Small intestine (tissue), 7 donors: Measurements from ENCODE around the gene GMDS. TPM values are rescaled to one million over a fixed set of nuclear protein-coding genes. Genes with fewer than 3 reads are reported as not detected.

ENCODE experiments used
- DNase-seq, 2 donors: peaks; one replicate each; pipeline versions ENCODE4 v3.0.0 to v3.0.0-alpha.2; 2013
- FAIRE-seq: peaks from 2 replicates; lab custom pipeline; 2012; peaks lifted over from hg19 to GRCh38; lab: Jason Lieb, UNC
- H3K27ac ChIP-seq, 3 donors: one replicate each; pipeline ENCODE4 v1.5.1; 2013; ENCODE audit warnings: low read length in 2 of 3, mild to moderate bottlenecking in 2 of 3, control low read depth in 1 of 3, inconsistent platforms in 1 of 3, low read depth in 1 of 3, moderate library complexity in 1 of 3
- H3K27me3 ChIP-seq, 3 donors: one replicate each; pipeline ENCODE4 v1.6.1; 2013; ENCODE audit warnings: low read length in 3 of 3, inconsistent platforms in 1 of 3; ENCODE audit not compliant: control insufficient read depth in 3 of 3, insufficient read depth in 3 of 3
- H3K36me3 ChIP-seq, 3 donors: one replicate each; pipeline ENCODE4 v1.6.1; 2013; ENCODE audit warnings: low read length in 3 of 3, inconsistent platforms in 1 of 3, low read depth in 1 of 3, mild to moderate bottlenecking in 1 of 3, moderate library complexity in 1 of 3; ENCODE audit not compliant: control insufficient read depth in 3 of 3, insufficient read depth in 2 of 3
- H3K4me1 ChIP-seq, 3 donors: one replicate each; pipeline ENCODE4 v1.6.1; 2013; ENCODE audit warnings: low read length in 2 of 3, inconsistent platforms in 1 of 3, low read depth in 1 of 3, mild to moderate bottlenecking in 1 of 3, moderate library complexity in 1 of 3; ENCODE audit not compliant: control insufficient read depth in 3 of 3, insufficient read depth in 2 of 3
- H3K4me3 ChIP-seq, 3 donors: one replicate each; pipeline ENCODE4 v1.5.1; 2013; ENCODE audit warnings: low read length in 3 of 3, control low read depth in 1 of 3, inconsistent platforms in 1 of 3, low read depth in 1 of 3, mild to moderate bottlenecking in 1 of 3, moderate library complexity in 1 of 3
- H3K9me3 ChIP-seq, 2 donors: one replicate each; pipeline ENCODE4 v1.6.1; 2013; ENCODE audit warnings: low read depth in 1 of 2, low read length in 1 of 2; ENCODE audit not compliant: control insufficient read depth in 2 of 2, insufficient read depth in 1 of 2
- WGBS, 3 donors: extraction: QIAGEN DNeasy Blood & Tissue Kit; methylation state at CpG; one replicate each; pipeline ENCODE4 v1.1.7; 2013; 5-methylcytosine and 5-hydroxymethylcytosine counted together
- polyA plus RNA-seq, 4 donors: library from polyadenylated mRNA; stranded (reverse) in 3 of 4; unstranded in 1 of 4; fragments of 200-250 nt in 3 of 4; fragments of 120-200 nt in 1 of 4; gene quantifications; one replicate each; pipeline versions ENCODE4 v1.2.1 to v1.2.3, GENCODE V29; 2013
- donor health status: healthy with polysubstance abuse.
- donor health status: control.
- donor health status: control.
- donor health status: Bipolar disorder and iron deficiency.
- donor health status: healthy.

Gene GMDS
- polyA plus RNA-seq, 4 donors: 64.5 to 243 (median 200) TPM

DNA sequence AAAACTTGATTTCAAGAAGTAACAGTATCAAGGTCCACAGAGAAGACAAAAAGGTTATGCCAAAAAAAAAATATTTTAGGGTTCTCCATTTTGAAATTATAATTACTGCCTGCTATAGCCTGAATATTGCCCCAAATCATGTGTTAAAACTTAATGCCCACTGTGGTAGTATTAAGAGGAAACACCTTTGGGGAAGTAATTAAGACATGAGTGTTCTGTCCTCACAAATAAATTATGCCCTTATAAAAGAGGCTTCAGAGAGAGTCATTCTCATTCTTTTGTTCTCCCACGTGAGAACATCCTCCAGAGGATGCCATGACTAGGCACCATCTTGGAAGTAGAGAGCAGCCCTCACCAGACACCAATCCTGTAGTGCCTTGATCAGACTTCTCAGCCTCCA lies 66.2 kb downstream of the GMDS start:
- Histone ChIP-seq H3K27ac (no peak overlapping the region), H3K4me1 (no peaks in the 10 kb centered on the region), H3K36me3 (peaks cover 0 to 2% (median 0%) of the 10 kb centered on the region in 3 donors), H3K4me3 (no peak overlapping the region), H3K27me3 (no peaks in the 10 kb centered on the region), H3K9me3 (peaks cover 0 to 7% of the 10 kb centered on the region in 2 donors)
- FAIRE-seq (no peak), DNase-seq (no peak)
- WGBS, 3 donors: 65 to 96% (median 84%) methylated on average over 1 of the region's 1 CpG

GRCh38 chr6:2178125-2178524 lies 67.3 kb downstream of the GMDS start:
- Histone ChIP-seq H3K27me3 (no peaks in the 10 kb centered on the region), H3K4me1 (no peaks in the 10 kb centered on the region), H3K4me3 (no peak overlapping the region), H3K9me3 (peaks cover 0 to 7% of the 10 kb centered on the region in 2 donors), H3K27ac (no peak overlapping the region), H3K36me3 (peaks cover 0 to 2% (median 0%) of the 10 kb centered on the region in 3 donors)
- DNase-seq (no peak), FAIRE-seq (no peak)
- 97 to 99% (median 98%) methylated on average over 4 of the region's 4 CpGs for WGBS, 3 donors

GRCh38 chr6:2175825-2176224 lies 69.6 kb downstream of the GMDS start:
- no peaks in the 10 kb centered on the region for H3K27me3 ChIP-seq
- peaks cover 0 to 7% of the 10 kb centered on the region in 2 donors for H3K9me3 ChIP-seq
- peaks cover 0 to 2% (median 0%) of the 10 kb centered on the region in 3 donors for H3K36me3 ChIP-seq
- H3K4me1 ChIP-seq: no peaks in the 10 kb centered on the region
- H3K27ac ChIP-seq: no peak overlapping the region
- FAIRE-seq (no peak), DNase-seq (no peak)
- WGBS, 3 donors: 92 to 94% (median 93%) methylated on average over 2 of the region's 2 CpGs
- no peak overlapping the region for H3K4me3 ChIP-seq

DNA sequence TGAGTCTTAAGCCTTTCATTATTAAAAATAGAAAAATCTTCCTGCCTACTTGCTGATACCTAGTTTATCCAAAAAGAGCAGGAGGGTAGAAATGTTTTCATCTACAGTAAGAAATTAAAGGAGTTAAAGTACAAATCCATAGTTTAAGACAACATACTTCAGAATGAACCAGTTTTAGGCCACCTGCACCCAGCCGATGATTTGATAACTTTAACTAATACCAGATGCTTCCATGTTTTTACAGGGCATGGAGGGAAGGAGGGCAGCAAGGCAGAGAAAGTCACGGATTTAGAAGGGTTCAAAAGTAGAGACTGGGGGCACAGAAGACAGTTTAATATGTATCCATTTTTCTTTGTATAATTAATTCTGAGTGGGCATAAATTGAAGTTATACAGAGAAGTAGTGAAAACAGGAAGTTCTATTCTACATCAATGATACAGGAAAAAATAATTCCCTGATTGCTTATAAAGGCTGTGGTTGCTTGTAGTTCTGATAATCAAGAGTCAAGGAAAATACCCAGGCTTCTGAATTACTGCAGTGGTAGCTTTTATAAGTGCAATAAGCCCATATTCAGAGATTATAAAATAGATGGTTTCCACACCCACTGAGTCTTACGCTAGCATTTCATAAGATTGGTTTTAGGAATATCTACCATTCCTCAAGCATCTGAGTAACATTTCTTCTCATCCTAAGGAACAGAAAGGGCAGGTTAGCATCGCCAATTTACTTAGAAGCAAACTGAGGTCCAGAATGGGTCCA lies 72.0 kb downstream of the GMDS start:
- no peak for DNase-seq
- Histone ChIP-seq H3K4me3 (no peak overlapping the region), H3K9me3 (peaks cover 0 to 6% of the 10 kb centered on the region in 2 donors), H3K27ac (no peak overlapping the region), H3K27me3 (no peaks in the 10 kb centered on the region), H3K36me3 (peaks cover 0 to 1% (median 0%) of the 10 kb centered on the region in 3 donors), H3K4me1 (no peaks in the 10 kb centered on the region)
- no peak for FAIRE-seq
- 83 to 87% (median 86%) methylated on average over 4 of the region's 4 CpGs for WGBS, 3 donors

DNA sequence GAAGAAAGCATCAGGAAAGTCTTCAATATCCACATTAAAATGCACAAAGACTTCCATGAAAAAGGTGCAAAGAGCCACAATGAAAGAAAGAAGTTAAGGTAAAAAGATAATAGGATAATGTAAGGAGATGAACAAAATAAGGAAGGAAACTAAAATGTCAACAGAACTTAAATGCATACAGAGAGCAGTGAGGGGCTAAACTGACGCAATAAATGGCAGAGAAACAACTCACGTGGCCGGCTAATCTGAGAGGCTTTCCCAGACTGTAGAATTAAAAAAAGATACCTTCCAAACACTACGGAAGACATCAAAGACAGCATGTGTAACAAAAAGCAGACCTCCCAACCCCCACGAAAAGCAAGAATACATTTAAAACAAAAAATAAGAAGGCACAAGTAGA lies 73.7 kb downstream of the GMDS start:
- DNase-seq: no peak
- FAIRE-seq: no peak
- no peaks in the 10 kb centered on the region for H3K27me3 ChIP-seq
- H3K4me3 ChIP-seq: no peak overlapping the region
- no peaks in the 10 kb centered on the region for H3K36me3 ChIP-seq
- no peaks in the 10 kb centered on the region for H3K9me3 ChIP-seq
- 83 to 96% (median 92%) methylated on average over 5 of the region's 5 CpGs for WGBS, 3 donors
- no peaks in the 10 kb centered on the region for H3K4me1 ChIP-seq
- no peak overlapping the region for H3K27ac ChIP-seq

DNA sequence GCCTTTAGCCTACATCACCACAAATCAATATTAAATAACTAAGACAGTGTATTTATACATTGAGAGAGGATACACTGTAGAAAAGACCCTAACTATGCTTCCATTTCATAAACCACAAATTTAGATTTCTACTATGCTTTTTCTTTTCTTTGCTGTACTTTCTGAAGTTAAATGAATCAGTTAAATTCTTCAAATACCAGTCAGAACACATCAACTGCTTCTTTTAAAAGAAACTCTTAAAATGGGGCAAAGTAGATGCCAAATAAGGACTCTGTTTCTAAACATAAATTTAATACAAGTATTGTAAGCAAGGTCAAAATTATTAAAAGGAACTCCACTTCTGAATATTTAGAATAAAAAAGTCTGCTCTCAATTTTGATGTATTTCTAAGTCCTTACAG lies 76.9 kb downstream of the GMDS start:
- FAIRE-seq: no peak
- Histone ChIP-seq H3K4me3 (no peak overlapping the region), H3K4me1 (no peaks in the 10 kb centered on the region), H3K27me3 (no peaks in the 10 kb centered on the region), H3K36me3 (no peaks in the 10 kb centered on the region), H3K27ac (no peak overlapping the region), H3K9me3 (peaks cover 0 to 12% of the 10 kb centered on the region in 2 donors)
- DNase-seq: no peak

GRCh38 chr6:2166717-2167116 lies 78.7 kb downstream of the GMDS start:
- H3K4me3 ChIP-seq: no peak overlapping the region
- FAIRE-seq (no peak), DNase-seq (peak in 1 of 2 donors; percentile 12)
- no peak overlapping the region for H3K27ac ChIP-seq
- H3K36me3 ChIP-seq: no peaks in the 10 kb centered on the region
- peaks cover 0 to 13% of the 10 kb centered on the region in 2 donors for H3K9me3 ChIP-seq
- WGBS, 3 donors: 4 to 42% (median 17%) methylated on average over 1 of the region's 1 CpG
- peaks cover 0 to 4% (median 0%) of the 10 kb centered on the region in 3 donors for H3K4me1 ChIP-seq
- no peaks in the 10 kb centered on the region for H3K27me3 ChIP-seq

DNA sequence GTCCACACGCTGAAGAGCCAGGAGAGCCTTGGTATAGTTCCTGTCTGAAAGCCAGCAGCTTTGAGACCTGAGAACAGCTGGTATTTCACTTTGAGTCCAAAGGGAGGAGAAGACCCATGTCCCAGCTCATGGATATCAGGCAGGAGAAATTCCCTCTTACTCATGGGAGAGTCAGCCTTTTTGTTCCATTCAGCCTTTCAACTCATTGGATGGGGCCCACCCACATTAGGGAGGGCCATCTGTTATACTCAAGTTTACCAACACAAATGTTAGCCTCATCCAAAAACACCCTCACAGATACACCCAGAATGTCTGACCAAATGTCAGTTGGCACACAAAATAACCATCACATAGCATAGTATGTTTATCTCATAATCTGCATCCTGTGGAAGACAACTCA lies 80.1 kb downstream of the GMDS start:
- WGBS, 3 donors: 90 to 100% (median 91%) methylated on average over 1 of the region's 1 CpG
- peaks cover 0 to 13% of the 10 kb centered on the region in 2 donors for H3K9me3 ChIP-seq
- no peaks in the 10 kb centered on the region for H3K36me3 ChIP-seq
- H3K27ac ChIP-seq: no peak overlapping the region
- no peak overlapping the region for H3K4me3 ChIP-seq
- FAIRE-seq (no peak), DNase-seq (no peak)
- H3K27me3 ChIP-seq: no peaks in the 10 kb centered on the region
- H3K4me1 ChIP-seq: peaks cover 0 to 5% (median 0%) of the 10 kb centered on the region in 3 donors
